ELR (cell line): ENCODE measurements around the gene HOXA3.

Experiments used
- DNase-seq: peaks from one replicate; pipeline ENCODE4 v3.0.0-alpha.2; 2015; ENCODE audit warnings: low read depth

HOXA3 gene

GRCh38 chr7:27165996-27166530, 13.7 kb upstream of the HOXA3 start:
- DNase-seq: peak; percentile 57

- peak; percentile 73 for DNase-seq
These were observed 13.0 kb upstream of the HOXA3 start, which contains the start of gene HOXA9 for GRCh38 chr7:27165089-27165995. Gene HOXA9 (minus strand): TSS chr7:27165537. CDS start chr7:27165457, 80 bp downstream.

GRCh38 chr7:27164367-27165088, 12.1 kb upstream of the HOXA3 start:
- DNase-seq: no peak

- DNase-seq: no peak
These were observed 11.6 kb upstream of the HOXA3 start for GRCh38 chr7:27164045-27164366.

- DNase-seq: no peak
These were observed 11.1 kb upstream of the HOXA3 start for GRCh38 chr7:27163288-27164044.

GRCh38 chr7:27162561-27163287, 10.3 kb upstream of the HOXA3 start:
- DNase-seq: no peak

GRCh38 chr7:27161721-27162560, 9.6 kb upstream of the HOXA3 start:
- no peak for DNase-seq

- DNase-seq: no peak
These were observed 8.9 kb upstream of the HOXA3 start for GRCh38 chr7:27161214-27161720.

GRCh38 chr7:27160546-27161213, 8.3 kb upstream of the HOXA3 start:
- peak; percentile 90 for DNase-seq

- no peak for DNase-seq
These were observed 7.8 kb upstream of the HOXA3 start for GRCh38 chr7:27160145-27160545.

- no peak for DNase-seq
These were observed 7.1 kb upstream of the HOXA3 start for GRCh38 chr7:27159266-27160144.

GRCh38 chr7:27158436-27159265, 6.3 kb upstream of the HOXA3 start:
- DNase-seq: no peak

GRCh38 chr7:27157702-27158431, 5.5 kb upstream of the HOXA3 start:
- no peak for DNase-seq

- DNase-seq: no peak
These were observed 4.7 kb upstream of the HOXA3 start for GRCh38 chr7:27156916-27157701.

- peak; percentile 87 for DNase-seq
These were observed 4.1 kb upstream of the HOXA3 start, which contains the start of gene HOXA7 for GRCh38 chr7:27156508-27156898. Gene HOXA7 (minus strand): TSS chr7:27156675. CDS start chr7:27156545, 130 bp downstream.

- DNase-seq: peak; percentile 58
These were observed 3.6 kb upstream of the HOXA3 start for GRCh38 chr7:27155816-27156507.
